ENCODE measurements around the gene CACNB3. TPM values are rescaled to one million over a fixed set of nuclear protein-coding genes. Genes with fewer than 3 reads are reported as not detected.

Gene CACNB3
- total RNA-seq, 1 experiment from 2014 or later = 23.8 TPM

DNA sequence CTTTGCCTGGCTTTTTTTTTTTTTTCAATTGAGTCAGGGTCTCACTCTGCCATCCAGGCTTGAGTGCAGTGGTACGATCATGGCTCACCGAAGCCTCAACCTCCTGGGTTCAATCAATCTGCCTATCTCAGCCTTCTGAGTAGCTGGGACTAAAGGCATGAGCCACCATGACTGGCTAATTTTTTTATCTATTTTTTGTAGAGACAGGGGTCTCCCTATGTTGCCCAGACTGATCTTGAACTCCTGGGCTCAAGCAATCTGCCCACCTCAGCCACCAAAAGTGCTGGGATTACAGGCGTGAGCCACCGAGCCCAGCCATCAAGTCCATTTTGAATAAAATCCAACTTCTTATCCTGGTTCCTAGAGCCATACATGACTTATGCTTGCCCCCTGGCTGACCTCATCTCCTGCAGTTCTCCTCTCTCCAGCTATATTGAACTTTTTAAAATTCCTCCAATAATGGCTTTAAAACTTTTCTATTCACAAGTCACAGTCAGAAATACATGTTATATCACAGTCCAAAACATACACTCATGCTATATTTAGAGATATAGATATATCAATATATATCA, 57.7 kb downstream of the CACNB3 start:
- POLR2A ChIA-PET (ENCODE audit: low non-redundant PET) = no interaction called here
- Histone ChIP-seq H3K27ac (ENCODE audit: low read depth, low read length, poor library complexity, severe bottlenecking) (no peak overlapping the region), H3K9me3 (ENCODE audit: low read depth, low read length, poor library complexity, severe bottlenecking) (no peaks in the 10 kb centered on the region), H3K36me3 (ENCODE audit: insufficient read depth, low read length, poor library complexity, severe bottlenecking) (no peaks in the 10 kb centered on the region), H3K27me3 (replicated peaks; ENCODE audit: insufficient read depth, low read depth, low read length, poor library complexity) (no peaks in the 10 kb centered on the region), H3K4me1 (ENCODE audit: insufficient read depth, low read length, poor library complexity, severe bottlenecking) (no peaks in the 10 kb centered on the region), H3K4me3 (ENCODE audit: low read depth, low read length, poor library complexity, severe bottlenecking) (no peak overlapping the region)
- intact Hi-C loops (cut with micrococcal nuclease; ENCODE audit: unreplicated experiment) = no loop called here
- no TSS peak for BruUV-seq (replicated peaks)
- CTCF ChIA-PET = no interaction called here
- TF ChIP-seq EZH2 (IDR thresholded peaks at IDR 0.05; ENCODE audit: borderline replicate concordance, low read depth, low read length, poor library complexity, severe bottlenecking) = no peak
- TF ChIP-seq, protein P1, sequence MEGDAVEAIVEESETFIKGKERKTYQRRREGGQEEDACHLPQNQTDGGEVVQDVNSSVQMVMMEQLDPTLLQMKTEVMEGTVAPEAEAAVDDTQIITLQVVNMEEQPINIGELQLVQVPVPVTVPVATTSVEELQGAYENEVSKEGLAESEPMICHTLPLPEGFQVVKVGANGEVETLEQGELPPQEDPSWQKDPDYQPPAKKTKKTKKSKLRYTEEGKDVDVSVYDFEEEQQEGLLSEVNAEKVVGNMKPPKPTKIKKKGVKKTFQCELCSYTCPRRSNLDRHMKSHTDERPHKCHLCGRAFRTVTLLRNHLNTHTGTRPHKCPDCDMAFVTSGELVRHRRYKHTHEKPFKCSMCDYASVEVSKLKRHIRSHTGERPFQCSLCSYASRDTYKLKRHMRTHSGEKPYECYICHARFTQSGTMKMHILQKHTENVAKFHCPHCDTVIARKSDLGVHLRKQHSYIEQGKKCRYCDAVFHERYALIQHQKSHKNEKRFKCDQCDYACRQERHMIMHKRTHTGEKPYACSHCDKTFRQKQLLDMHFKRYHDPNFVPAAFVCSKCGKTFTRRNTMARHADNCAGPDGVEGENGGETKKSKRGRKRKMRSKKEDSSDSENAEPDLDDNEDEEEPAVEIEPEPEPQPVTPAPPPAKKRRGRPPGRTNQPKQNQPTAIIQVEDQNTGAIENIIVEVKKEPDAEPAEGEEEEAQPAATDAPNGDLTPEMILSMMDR (conservative IDR thresholded peaks at IDR 0.05; ENCODE audit: low read depth, low read length) = no peak
- DNase-seq (ENCODE audit: low spot score) = no peak

Small RNA genes within 50 kb of the gene (microRNA-seq; reads per million reads assigned to microRNA genes)
- not detected for gene MIR4701

Other genes starting within 250 kb of the CACNB3 start
- gene LALBA, start 248.4 kb upstream of the CACNB3 start, total RNA-seq (2021) = not detected in 2 replicates
- gene KANSL2, start 136.3 kb upstream of the CACNB3 start, total RNA-seq (2021) = 46.9 and 51.4 TPM in 2 replicates
- 51.0 and 51.8 TPM in 2 replicates for gene CCNT1, start 101.8 kb upstream of the CACNB3 start, total RNA-seq (2021)
- gene ADCY6, start 29.4 kb upstream of the CACNB3 start, total RNA-seq (2021) = 6.8 and 12.8 TPM in 2 replicates
- 111 and 135 TPM in 2 replicates for gene DDX23, start 33.7 kb downstream of the CACNB3 start, total RNA-seq (2021)
- 2.0 and 2.7 TPM in 2 replicates for gene RND1, start 47.4 kb downstream of the CACNB3 start, total RNA-seq (2021)
- 31.8 and 32.5 TPM in 2 replicates for gene FKBP11, start 107.0 kb downstream of the CACNB3 start, total RNA-seq (2021)
- gene ARF3, start 139.0 kb downstream of the CACNB3 start, total RNA-seq (2021) = 183 and 196 TPM in 2 replicates
- 0.17 and 0.50 TPM in 2 replicates for gene WNT10B, start 153.2 kb downstream of the CACNB3 start, total RNA-seq (2021)
- gene WNT1, start 159.8 kb downstream of the CACNB3 start, total RNA-seq (2021) = not detected in 2 replicates
- 2.7 and 2.9 TPM in 2 replicates for gene DDN, start 180.9 kb downstream of the CACNB3 start, total RNA-seq (2021)
- gene PRKAG1, start 200.3 kb downstream of the CACNB3 start, total RNA-seq (2021) = 50.7 and 59.6 TPM in 2 replicates
- 121 and 138 TPM in 2 replicates for gene KMT2D, start 242.3 kb downstream of the CACNB3 start, total RNA-seq (2021)